H1 (cell line): ENCODE measurements around the gene RASD2. TPM values are rescaled to one million over a fixed set of nuclear protein-coding genes. Genes with fewer than 3 reads are reported as not detected.

Source experiments
- CTCF ChIA-PET: fragments of 300-600 bp; sonication (Branson Sonifier 250); formaldehyde crosslinking; loops from one replicate; lab custom pipeline; 2021; ENCODE audit not compliant: partially characterized antibody; lab: Charles Lee
- POLR2A ChIA-PET: fragments of 300-600 bp; sonication (Branson Sonifier 250); formaldehyde crosslinking; loops from one replicate; lab custom pipeline; 2021; ENCODE audit warnings: inconsistent platforms; ENCODE audit not compliant: partially characterized antibody; lab: Charles Lee
- DNase-seq, 2 experiments: peaks; one replicate each; pipeline versions ENCODE4 v3.0.0 to v3.0.0-alpha.2; 2010 to 2022; ENCODE audit warnings: low spot score in 2 of 2, low read depth in 1 of 2, mixed read lengths in 1 of 2
- FAIRE-seq: peaks from 2 replicates; lab custom pipeline; 2011; peaks lifted over from hg19 to GRCh38; lab: Jason Lieb, UNC
- H2AFZ ChIP-seq: 2 replicates; pipeline ENCODE4 v1.8.1; 2012; ENCODE audit warnings: low read length, inconsistent platforms
- H2AK5ac ChIP-seq: 2 replicates; pipeline ENCODE4 v1.6.1; 2013; ENCODE audit warnings: low read depth, low read length
- H2BK120ac ChIP-seq: replicated peaks from 2 replicates; pipeline ENCODE3; 2013; ENCODE audit warnings: low read depth, low read length, inconsistent platforms
- H2BK12ac ChIP-seq: 2 replicates; pipeline ENCODE4 v1.6.1; 2013; ENCODE audit warnings: low read depth, low read length
- H2BK15ac ChIP-seq: 2 replicates; pipeline ENCODE4 v1.6.1; 2013; ENCODE audit warnings: low read length
- H2BK20ac ChIP-seq: 2 replicates; pipeline ENCODE4 v1.6.1; 2013; ENCODE audit warnings: low read length
- H2BK5ac ChIP-seq: 2 replicates; pipeline ENCODE4 v1.6.1; 2013; ENCODE audit warnings: low read depth, low read length
- H3K14ac ChIP-seq: 2 replicates; pipeline ENCODE4 v1.6.1; 2013; ENCODE audit warnings: inconsistent platforms; ENCODE audit not compliant: insufficient read length
- H3K18ac ChIP-seq: 2 replicates; pipeline ENCODE4 v1.6.1; 2013; ENCODE audit warnings: low read length; ENCODE audit errors: extremely low read depth
- H3K23ac ChIP-seq: 2 replicates; pipeline ENCODE4 v1.6.1; 2013; ENCODE audit warnings: inconsistent platforms; ENCODE audit not compliant: insufficient read length
- H3K23me2 ChIP-seq: 2 replicates; pipeline ENCODE4 v1.6.1; 2013; ENCODE audit warnings: low read depth, low read length
- H3K27ac ChIP-seq: 2 replicates; pipeline ENCODE4 v1.6.1; 2011; ENCODE audit warnings: low read depth, low read length, inconsistent platforms
- H3K27me3 ChIP-seq, 4 experiments: replicated peaks in 1 of 4; 1 replicate in 1 of 4; 2 replicates in 3 of 4; pipeline versions ENCODE4 v1.6.1 to v1.8.1; 2011 to 2013; ENCODE audit warnings: low read length in 3 of 4, mild to moderate bottlenecking in 3 of 4, inconsistent platforms in 2 of 4, mixed read lengths in 2 of 4, moderate library complexity in 1 of 4; ENCODE audit not compliant: control insufficient read depth in 3 of 4, insufficient read depth in 3 of 4; ENCODE audit errors: extremely low read depth in 1 of 4
- H3K36me3 ChIP-seq, 4 experiments: 2 replicates each; pipeline versions ENCODE4 v1.6.1 to v1.8.1; 2011 to 2013; ENCODE audit warnings: mild to moderate bottlenecking in 4 of 4, low read length in 3 of 4, moderate library complexity in 2 of 4, control low read depth in 1 of 4, inconsistent platforms in 1 of 4; ENCODE audit not compliant: insufficient read depth in 4 of 4, control insufficient read depth in 2 of 4
- H3K4ac ChIP-seq: replicated peaks from 2 replicates; pipeline ENCODE3; 2013; ENCODE audit warnings: low read length, low read depth, mixed read lengths, inconsistent platforms; ENCODE audit not compliant: insufficient read length
- H3K4me1 ChIP-seq, 4 experiments: replicated peaks in 1 of 4; 1 replicate in 1 of 4; 2 replicates in 3 of 4; pipeline versions ENCODE4 v1.6.1 to v1.8.1; 2011 to 2013; ENCODE audit warnings: low read length in 3 of 4, inconsistent platforms in 2 of 4, mixed read lengths in 1 of 4; ENCODE audit not compliant: insufficient read depth in 4 of 4, control insufficient read depth in 3 of 4
- H3K4me2 ChIP-seq, 2 experiments: 2 replicates each; pipeline versions ENCODE4 v1.6.1 to v1.8.1; 2011 to 2013; ENCODE audit warnings: low read depth in 2 of 2, low read length in 2 of 2, control low read depth in 1 of 2, inconsistent platforms in 1 of 2, mild to moderate bottlenecking in 1 of 2; ENCODE audit not compliant: insufficient read depth in 1 of 2
- H3K4me3 ChIP-seq, 4 experiments: fragments of 200-600, 300-600 bp in 1 of 4; sonication (generic), shearing (Covaris generic), sonication (Bioruptor Twin) in 1 of 4; 2 replicates each; pipeline versions ENCODE4 v1.5.1 to v1.8.1; 2011 to 2016; ENCODE audit warnings: low read length in 4 of 4, low read depth in 3 of 4, control low read depth in 2 of 4, inconsistent platforms in 2 of 4, mild to moderate bottlenecking in 2 of 4, mixed read lengths in 1 of 4, moderate library complexity in 1 of 4; ENCODE audit not compliant: insufficient read depth in 2 of 4; ENCODE audit errors: extremely low read depth in 1 of 4
- H3K56ac ChIP-seq: replicated peaks from 2 replicates; pipeline ENCODE3; 2013; ENCODE audit warnings: low read depth, mild to moderate bottlenecking, mixed read lengths, low read length, inconsistent platforms; ENCODE audit not compliant: insufficient read length
- H3K79me1 ChIP-seq: 2 replicates; pipeline ENCODE4 v1.6.1; 2013; ENCODE audit warnings: low read depth, low read length, control low read depth
- H3K79me2 ChIP-seq, 2 experiments: 2 replicates each; pipeline versions ENCODE4 v1.6.1 to v1.8.1; 2012 to 2013; ENCODE audit warnings: low read length in 2 of 2, mild to moderate bottlenecking in 2 of 2, inconsistent platforms in 1 of 2; ENCODE audit not compliant: insufficient read depth in 2 of 2, control insufficient read depth in 1 of 2
- H3K9ac ChIP-seq, 4 experiments: replicated peaks in 1 of 4; 1 replicate in 1 of 4; 2 replicates in 3 of 4; pipeline versions ENCODE4 v1.6.1 to v1.8.1; 2011 to 2013; ENCODE audit warnings: low read depth in 3 of 4, low read length in 3 of 4, control low read depth in 2 of 4, mild to moderate bottlenecking in 2 of 4, moderate library complexity in 2 of 4, inconsistent platforms in 1 of 4; ENCODE audit errors: extremely low read depth in 1 of 4
- H3K9me3 ChIP-seq, 2 experiments: 2 replicates each; pipeline versions ENCODE4 v1.6.1 to v1.8.1; 2012 to 2013; ENCODE audit warnings: mild to moderate bottlenecking in 2 of 2, moderate library complexity in 2 of 2, control low read depth in 1 of 2, inconsistent platforms in 1 of 2, low read depth in 1 of 2, low read length in 1 of 2, mixed read lengths in 1 of 2; ENCODE audit not compliant: insufficient read depth in 2 of 2
- H4K20me1 ChIP-seq, 2 experiments: replicated peaks in 1 of 2; 2 replicates each; pipeline versions ENCODE3 to v1.8.1; 2011 to 2013; ENCODE audit warnings: inconsistent platforms in 2 of 2, low read length in 2 of 2, mild to moderate bottlenecking in 1 of 2; ENCODE audit not compliant: insufficient read depth in 2 of 2, control insufficient read depth in 1 of 2
- H4K5ac ChIP-seq: 2 replicates; pipeline ENCODE4 v1.6.1; 2013; ENCODE audit warnings: low read length, low read depth, mixed read lengths, inconsistent platforms; ENCODE audit not compliant: insufficient read length
- H4K8ac ChIP-seq: 2 replicates; pipeline ENCODE4 v1.8.0; 2013; ENCODE audit warnings: mild to moderate bottlenecking, moderate library complexity, low read length, inconsistent platforms; ENCODE audit not compliant: insufficient read depth; ENCODE audit errors: extremely low read depth
- H4K91ac ChIP-seq: replicated peaks from 2 replicates; pipeline ENCODE3; 2013; ENCODE audit warnings: low read length, mixed read lengths, inconsistent platforms; ENCODE audit not compliant: insufficient read length
- BRCA1 ChIP-seq: IDR thresholded peaks from 2 replicates; pipeline ENCODE4 v1.6.1; 2012; ENCODE audit warnings: low read depth, low read length, improper control_type of control experiment
- CBX8 ChIP-seq: fragments of 300-800, 300-1000 bp; sonication (generic); IDR thresholded peaks from 2 replicates; pipeline ENCODE4 v1.7.1; 2016; ENCODE audit warnings: low read depth, low read length, borderline replicate concordance
- CHD2 ChIP-seq: IDR thresholded peaks from 2 replicates; pipeline ENCODE4 v1.6.1; 2012; ENCODE audit warnings: low read length, improper control_type of control experiment
- SUZ12 ChIP-seq: fragments of 200-600 bp; sonication (generic); IDR thresholded peaks from 2 replicates; pipeline ENCODE4 v1.6.1; 2012; ENCODE audit warnings: mild to moderate bottlenecking, inconsistent platforms, low read length, moderate library complexity, mixed read lengths
- TAF1 ChIP-seq: IDR thresholded peaks from 2 replicates; pipeline ENCODE4 v1.6.1; 2011; ENCODE audit warnings: mild to moderate bottlenecking, low read depth, low read length
- TCF12 ChIP-seq: IDR thresholded peaks from 2 replicates; pipeline ENCODE4 v1.6.1; 2011; ENCODE audit warnings: low read depth, mild to moderate bottlenecking, low read length
- ZNF274 ChIP-seq: IDR thresholded peaks from 2 replicates; pipeline ENCODE4 v1.7.0; 2012; ENCODE audit warnings: low read length, borderline replicate concordance; ENCODE audit errors: extremely low read depth
- WGBS, 2 experiments: shearing (Covaris generic) in 1 of 2; methylation state at CpG; one replicate each; pipeline versions ENCODE4 v1.1.6 to v1.1.7; 2013 to 2015; ENCODE audit warnings: low lambda C conversion rate in 2 of 2, mixed read lengths in 2 of 2, inconsistent platforms in 1 of 2, low coverage in 1 of 2, missing lambda C conversion rate in 1 of 2; ENCODE audit not compliant: insufficient replicate concordance in 2 of 2, insufficient coverage in 1 of 2, insufficient read length in 1 of 2; ENCODE audit errors: extremely low coverage in 1 of 2, missing lambda C conversion rate in 1 of 2; 5-methylcytosine and 5-hydroxymethylcytosine counted together
- polyA plus RNA-seq, 7 experiments: library from polyadenylated mRNA; depleted of rRNA in 3 of 7; stranded (reverse) in 5 of 7; unstranded in 2 of 7; fragments of >200 nt in 5 of 7; fragments of 200-250 nt in 2 of 7; gene quantifications; 1 replicate in 5 of 7; 2 replicates in 1 of 7; 4 replicates in 1 of 7; pipeline versions ENCODE4 v1.2.1 to v1.2.3, GENCODE V29; 2011 to 2013; ENCODE audit warnings: missing spikeins in 2 of 7, mixed read lengths in 2 of 7
- total RNA-seq: library from RNA; stranded (reverse); fragmentation: NEBNext Ultra II Directional; extraction: Animal tissue kit (Norgen Biotek cat#: 25700); gene quantifications from 2 replicates; pipeline ENCODE4 v1.2.1, GENCODE V29; 2021

RASD2 gene
- total and polyA plus RNA-seq, 2 of the 8 experiments (the other 6 are each of a cell fraction or from before 2014, with no cell fraction given) = 1.9 to 5.1 TPM

DNA sequence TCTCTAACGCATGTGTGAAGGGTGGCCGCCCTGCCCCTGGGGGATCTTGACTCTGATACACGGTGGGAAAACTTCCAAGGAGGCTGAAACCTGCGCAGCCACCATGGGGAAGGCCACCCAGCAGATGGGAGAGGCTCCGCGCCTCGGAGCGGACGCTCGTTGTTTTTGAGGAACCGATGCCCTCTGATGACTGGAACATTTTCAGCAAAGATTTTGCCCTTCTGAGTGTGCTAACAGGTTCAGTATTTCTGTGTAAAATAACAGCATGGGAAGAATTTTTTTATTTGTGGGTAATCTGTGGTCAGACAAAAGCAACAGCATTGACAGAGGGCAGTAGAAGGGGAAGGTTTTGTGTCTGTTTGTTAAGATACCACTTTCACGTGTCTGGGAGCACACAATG, 59.8 kb downstream of the RASD2 start:
- Histone ChIP-seq H2AFZ (no peak overlapping the region), H3K18ac (no peak overlapping the region), H3K4me2 (no peak overlapping the region), H4K91ac (no peak overlapping the region), H3K4me1 (no peaks in the 10 kb centered on the region), H2BK5ac (no peak overlapping the region), H4K8ac (no peak overlapping the region; the same call in 1 of the 2 replicates), H2BK120ac (no peak overlapping the region), H3K4ac (no peak overlapping the region), H3K27me3 (no peaks in the 10 kb centered on the region), H4K5ac (no peak overlapping the region), H3K9ac (no peak overlapping the region), H3K79me2 (peaks cover 0 to 3% of the 10 kb centered on the region in 2 experiments; a peak in 1 of 4 replicates), H3K4me3 (no peak overlapping the region), H3K23ac (no peak overlapping the region), H3K56ac (no peak overlapping the region), H3K9me3 (peaks cover 0 to 7% of the 10 kb centered on the region in 2 experiments; a peak in 1 of 4 replicates), H2BK15ac (no peak overlapping the region), H3K27ac (no peak overlapping the region), H2BK12ac (no peak overlapping the region), H2AK5ac (no peak overlapping the region), H3K23me2 (peaks cover 4% of the 10 kb centered on the region), H3K79me1 (no peaks in the 10 kb centered on the region; the same call in 1 of the 2 replicates), H4K20me1 (peaks cover 0 to 4% of the 10 kb centered on the region in 2 experiments), H3K14ac (no peak overlapping the region), H2BK20ac (no peak overlapping the region), H3K36me3 (no peaks in the 10 kb centered on the region)
- ChIA-PET POLR2A (no interaction called here), CTCF (interaction anchor here (1.3 to 2.7 kb wide), 3 partner anchors 17 to 170 kb away, joined by 3 to 11 read pairs (median 3); no protein-coding TSS in a partner anchor)
- WGBS, 2 experiments = 81% methylated on average over 12 of the region's 12 CpGs; no CpG with 5 or more reads in 1 of the 2 experiments
- no peak for DNase-seq
- no peak for FAIRE-seq
- TF ChIP-seq TCF12 (no peak), TAF1 (no peak), CBX8 (no peak), ZNF274 (no peak), BRCA1 (no peak), SUZ12 (no peak), CHD2 (no peak)
